Left lung (tissue), 10 donors: ENCODE results near the gene GLUL. TPM values are rescaled to one million over a fixed set of nuclear protein-coding genes. Genes with fewer than 3 reads are reported as not detected.

Experiments used
- ATAC-seq: fragments of 200-7000 bp; cut with Tn5 transposase; one replicate; pipeline ENCODE4 v1.9.1; 2020; ENCODE audit warnings: moderate library complexity
- DNase-seq, 4 donors: peaks; one replicate each; pipeline ENCODE4 v3.0.0-alpha.2; 2013 to 2020
- H3K27ac ChIP-seq, 2 donors: fragments of 200-600 bp; sonication (generic) in 1 of 2; one replicate each; pipeline versions ENCODE4 v1.5.0 to v1.8.0; 2020 to 2021
- H3K27me3 ChIP-seq, 2 donors: fragments of 200-600 bp; sonication (generic) in 1 of 2; one replicate each; pipeline versions ENCODE4 v1.5.0 to v1.8.0; 2020 to 2021
- H3K36me3 ChIP-seq, 2 donors: fragments of 200-600 bp; sonication (generic) in 1 of 2; one replicate each; pipeline versions ENCODE4 v1.5.0 to v1.8.0; 2020 to 2021
- H3K4me1 ChIP-seq, 2 donors: fragments of 200-600 bp; one replicate each; pipeline ENCODE4 v1.8.0; 2021
- H3K4me3 ChIP-seq, 2 donors: fragments of 200-600 bp; sonication (generic) in 1 of 2; one replicate each; pipeline versions ENCODE4 v1.5.0 to v1.8.0; 2020 to 2021; ENCODE audit warnings: mild to moderate bottlenecking in 1 of 2
- H3K9me3 ChIP-seq, 2 donors: fragments of 200-600 bp; sonication (generic) in 1 of 2; one replicate each; pipeline versions ENCODE4 v1.5.0 to v1.8.0; 2020 to 2021
- intact Hi-C, 2 donors: fragments of 100-400 bp; cut with DNase I; formaldehyde crosslinking; loops; one replicate each; pipeline versions ENCODE4 v1.11.2 to v1.14.2; 2022
- polyA plus RNA-seq, 6 donors: library from polyadenylated mRNA; unstranded; fragments of 120-200 nt; gene quantifications; one replicate each; pipeline ENCODE4 v1.2.1, GENCODE V29; 2013; ENCODE audit not compliant: insufficient read length in 6 of 6
- total RNA-seq, 2 donors: library from RNA; stranded (reverse); fragmentation: NEBNext Ultra II Directional; extraction: Animal tissue kit (Norgen Biotek cat#: 25700); gene quantifications; one replicate each; pipeline ENCODE4 v1.2.1, GENCODE V29; 2021
- TF ChIP-seq, protein P1 (sequence below), 2 donors: fragments of 200-600 bp; sonication (generic) in 1 of 2; IDR thresholded peaks; one replicate each; pipeline versions ENCODE4 v1.5.0 to v1.8.0; 2021; ENCODE audit warnings: antibody characterized with exemption in 2 of 2
- donor health status: DM: no; HTN: yes; CAD: no.
- donor health status: DM: no; HTN: no; CAD: no.

The GLUL gene
- total and polyA plus RNA-seq, 8 donors, result 377 to 1,187 (median 448) TPM

DNA sequence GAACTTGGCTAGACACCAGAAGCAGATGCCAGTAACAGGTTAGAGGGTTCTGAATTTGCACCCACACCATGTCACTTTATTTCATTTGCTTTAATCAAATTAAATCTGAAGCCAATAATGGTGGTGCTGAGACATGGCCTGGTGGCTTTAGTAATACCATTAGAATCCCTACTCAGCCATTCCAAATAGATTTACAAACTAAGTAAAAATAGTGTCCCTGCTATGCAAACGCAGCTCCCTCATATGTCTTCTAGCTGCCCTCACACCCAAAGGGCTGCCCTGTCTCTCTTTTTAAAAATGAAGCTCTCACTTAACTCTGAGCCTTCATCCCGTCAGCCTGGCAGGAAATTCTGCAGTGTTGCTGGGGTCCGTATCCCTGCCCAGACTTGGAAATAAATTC is 21.1 kb downstream of the GLUL start:
- Histone ChIP-seq H3K27ac (no peak overlapping the region), H3K27me3 (no peaks in the 10 kb centered on the region), H3K4me3 (no peak overlapping the region), H3K36me3 (no peaks in the 10 kb centered on the region), H3K4me1 (no peaks in the 10 kb centered on the region), H3K9me3 (no peaks in the 10 kb centered on the region)
- DNase-seq, result no peak
- ATAC-seq, result no peak
- TF ChIP-seq, protein P1, sequence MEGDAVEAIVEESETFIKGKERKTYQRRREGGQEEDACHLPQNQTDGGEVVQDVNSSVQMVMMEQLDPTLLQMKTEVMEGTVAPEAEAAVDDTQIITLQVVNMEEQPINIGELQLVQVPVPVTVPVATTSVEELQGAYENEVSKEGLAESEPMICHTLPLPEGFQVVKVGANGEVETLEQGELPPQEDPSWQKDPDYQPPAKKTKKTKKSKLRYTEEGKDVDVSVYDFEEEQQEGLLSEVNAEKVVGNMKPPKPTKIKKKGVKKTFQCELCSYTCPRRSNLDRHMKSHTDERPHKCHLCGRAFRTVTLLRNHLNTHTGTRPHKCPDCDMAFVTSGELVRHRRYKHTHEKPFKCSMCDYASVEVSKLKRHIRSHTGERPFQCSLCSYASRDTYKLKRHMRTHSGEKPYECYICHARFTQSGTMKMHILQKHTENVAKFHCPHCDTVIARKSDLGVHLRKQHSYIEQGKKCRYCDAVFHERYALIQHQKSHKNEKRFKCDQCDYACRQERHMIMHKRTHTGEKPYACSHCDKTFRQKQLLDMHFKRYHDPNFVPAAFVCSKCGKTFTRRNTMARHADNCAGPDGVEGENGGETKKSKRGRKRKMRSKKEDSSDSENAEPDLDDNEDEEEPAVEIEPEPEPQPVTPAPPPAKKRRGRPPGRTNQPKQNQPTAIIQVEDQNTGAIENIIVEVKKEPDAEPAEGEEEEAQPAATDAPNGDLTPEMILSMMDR (IDR thresholded peaks at IDR 0.05), result no peak
- intact Hi-C loops, result no loop called here

DNA sequence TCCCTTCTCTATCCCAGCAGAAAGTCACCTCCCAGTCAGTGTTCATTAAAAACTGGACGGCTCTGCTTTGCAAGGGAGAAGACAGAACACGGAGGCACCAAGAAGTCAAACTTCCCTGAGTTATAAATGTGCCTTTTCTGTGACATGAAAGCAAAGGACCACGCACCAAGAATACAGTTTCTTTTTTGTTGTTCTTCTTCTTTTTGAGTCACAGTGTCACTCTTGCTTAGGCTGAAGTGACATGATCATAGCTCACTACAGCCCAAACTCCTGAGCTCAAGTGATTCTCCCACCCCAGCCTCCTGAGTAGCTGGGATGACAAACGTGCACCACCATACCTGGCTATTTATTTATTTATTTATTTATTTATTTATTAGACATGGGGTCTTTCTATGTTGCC is 22.7 kb downstream of the GLUL start:
- Histone ChIP-seq H3K4me3 (no peak overlapping the region), H3K36me3 (no peaks in the 10 kb centered on the region), H3K27ac (no peak overlapping the region), H3K4me1 (no peaks in the 10 kb centered on the region), H3K9me3 (no peaks in the 10 kb centered on the region), H3K27me3 (no peaks in the 10 kb centered on the region)
- ATAC-seq (no peak), DNase-seq (no peak)
- TF ChIP-seq, protein P1 (IDR thresholded peaks at IDR 0.05), result no peak
- intact Hi-C loops, result no loop called here

DNA sequence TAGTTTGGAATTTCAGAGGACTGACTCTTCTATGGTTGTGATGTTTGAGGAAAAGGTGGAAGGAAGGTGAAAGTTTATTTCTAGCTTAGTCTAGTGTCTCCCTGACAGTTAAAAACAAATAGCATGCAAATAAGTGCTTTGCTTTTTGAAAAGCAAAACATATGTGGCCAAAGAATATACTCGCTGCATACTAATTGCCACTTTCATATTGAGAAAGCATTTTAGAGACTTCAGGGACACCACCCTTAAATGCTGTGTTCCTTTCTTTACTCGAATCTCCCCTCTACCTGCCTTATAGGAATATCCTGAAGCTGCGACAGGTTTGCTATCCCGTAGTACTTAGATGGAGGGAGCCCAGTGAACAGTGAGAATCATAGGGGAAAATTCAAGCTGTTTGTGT is 23.2 kb downstream of the GLUL start:
- no peak overlapping the region for H3K4me3 ChIP-seq
- H3K36me3 ChIP-seq, result no peaks in the 10 kb centered on the region
- no peak for DNase-seq
- no peaks in the 10 kb centered on the region for H3K4me1 ChIP-seq
- TF ChIP-seq, protein P1 (IDR thresholded peaks at IDR 0.05), result no peak
- ATAC-seq, result no peak
- H3K27ac ChIP-seq, result no peak overlapping the region
- H3K9me3 ChIP-seq, result no peaks in the 10 kb centered on the region
- intact Hi-C loops, result no loop called here
- H3K27me3 ChIP-seq, result no peaks in the 10 kb centered on the region

DNA sequence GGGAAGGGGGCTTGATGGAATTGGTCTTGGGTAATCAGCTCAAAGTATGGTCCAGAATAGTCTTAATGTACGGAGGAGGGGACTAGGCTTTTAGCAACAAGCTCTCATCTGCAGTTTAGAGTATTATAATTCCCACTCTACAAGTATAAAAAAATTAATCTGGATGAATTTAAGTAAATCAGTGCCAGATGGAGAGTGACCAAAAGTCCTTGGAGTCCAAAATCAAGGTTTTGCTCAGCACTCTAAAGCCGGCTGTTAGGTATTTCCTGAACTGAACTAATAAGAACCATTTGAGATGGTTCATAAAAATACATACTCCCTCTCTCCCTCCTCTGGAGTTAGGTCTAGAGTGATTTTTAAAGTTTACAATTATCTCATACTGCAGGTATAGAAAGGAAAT is 23.7 kb downstream of the GLUL start:
- H3K4me3 ChIP-seq, result no peak overlapping the region
- H3K9me3 ChIP-seq, result no peaks in the 10 kb centered on the region
- no peak for ATAC-seq
- H3K36me3 ChIP-seq, result no peaks in the 10 kb centered on the region
- no peaks in the 10 kb centered on the region for H3K27me3 ChIP-seq
- TF ChIP-seq, protein P1 (IDR thresholded peaks at IDR 0.05), result no peak
- H3K4me1 ChIP-seq, result no peaks in the 10 kb centered on the region
- intact Hi-C loops, result no loop called here
- DNase-seq, result no peak
- H3K27ac ChIP-seq, result no peak overlapping the region

DNA sequence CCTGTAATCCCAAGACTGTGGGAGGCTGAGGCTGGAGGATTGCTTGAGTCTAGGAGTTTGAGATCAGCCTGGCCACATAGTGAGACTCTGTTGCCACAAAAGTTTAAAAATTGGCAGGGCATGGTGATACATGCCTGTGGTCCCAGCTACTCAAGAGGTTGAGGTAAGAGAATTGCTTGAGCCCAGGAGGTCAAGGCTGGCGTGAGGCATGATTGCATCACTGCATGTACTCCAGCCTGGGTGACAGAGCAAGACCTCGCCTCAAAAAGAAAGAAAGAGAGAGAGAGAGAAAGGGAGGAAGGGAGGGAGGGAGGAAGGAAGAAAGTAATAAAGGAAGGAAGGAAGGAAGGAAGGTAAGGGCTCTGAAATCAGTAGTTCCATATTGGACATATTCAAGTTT is 25.0 kb downstream of the GLUL start:
- no peaks in the 10 kb centered on the region for H3K27me3 ChIP-seq
- H3K27ac ChIP-seq, result no peak overlapping the region
- no peak for DNase-seq
- TF ChIP-seq, protein P1 (IDR thresholded peaks at IDR 0.05), result no peak
- H3K36me3 ChIP-seq, result no peaks in the 10 kb centered on the region
- H3K9me3 ChIP-seq, result no peaks in the 10 kb centered on the region
- no peaks in the 10 kb centered on the region for H3K4me1 ChIP-seq
- H3K4me3 ChIP-seq, result no peak overlapping the region
- ATAC-seq, result no peak
- intact Hi-C loops, result no loop called here
